Endothelial cell of umbilical vein (primary cell): ENCODE data around the gene STAG1. TPM values are rescaled to one million over a fixed set of nuclear protein-coding genes. Genes with fewer than 3 reads are reported as not detected.

ENCODE experiments used
- BruUV-seq: library from RNA; stranded (reverse); fragments of 400-500 nt; replicated peaks from 2 replicates; lab custom pipeline; 2021; lab: Mats Ljungman, UMichigan
- CTCF ChIA-PET: fragments of 300-600, 350-600 bp; sonication (Branson Sonifier 250); formaldehyde crosslinking; loops from one replicate; lab custom pipeline; 2021; ENCODE audit warnings: antibody characterized with exemption, inconsistent platforms; lab: Charles Lee
- POLR2A ChIA-PET: fragments of 300-600, 350-600 bp; sonication (Branson Sonifier 250); formaldehyde crosslinking; loops from one replicate; lab custom pipeline; 2021; ENCODE audit warnings: antibody characterized with exemption, inconsistent platforms; lab: Charles Lee
- DNase-seq: peaks from one replicate; pipeline ENCODE4 v3.0.0-alpha.2; 2011; ENCODE audit warnings: low read depth, low spot score
- FAIRE-seq: peaks from 2 replicates; lab custom pipeline; 2011; peaks lifted over from hg19 to GRCh38; lab: Jason Lieb, UNC
- H2AFZ ChIP-seq: 2 replicates; pipeline ENCODE4 v1.6.0; 2012; ENCODE audit warnings: low read depth, low read length, control low read depth, inconsistent platforms
- H3K27ac ChIP-seq: 2 replicates; pipeline ENCODE4 v1.5.1; 2011; ENCODE audit warnings: low read depth, mild to moderate bottlenecking, control low read depth, low read length, moderate library complexity; ENCODE audit not compliant: insufficient read depth
- H3K27me3 ChIP-seq, 2 experiments: 2 replicates each; pipeline versions ENCODE4 v1.6.0 to v1.6.1; 2011; ENCODE audit warnings: low read length in 2 of 2, mixed read lengths in 1 of 2; ENCODE audit not compliant: control insufficient read depth in 2 of 2, insufficient read depth in 2 of 2
- H3K36me3 ChIP-seq, 2 experiments: 2 replicates in 1 of 2; 3 replicates in 1 of 2; pipeline ENCODE4 v1.5.1; 2011; ENCODE audit warnings: low read length in 2 of 2, mild to moderate bottlenecking in 1 of 2, moderate library complexity in 1 of 2; ENCODE audit not compliant: control insufficient read depth in 2 of 2, insufficient read depth in 2 of 2; ENCODE audit errors: extremely low read depth in 1 of 2
- H3K4me1 ChIP-seq: 3 replicates; pipeline ENCODE4 v1.5.1; 2011; ENCODE audit warnings: mild to moderate bottlenecking, low read length; ENCODE audit not compliant: control insufficient read depth, insufficient read depth; ENCODE audit errors: extremely low read depth
- H3K4me2 ChIP-seq: 2 replicates; pipeline ENCODE4 v1.6.1; 2011; ENCODE audit warnings: low read length, control low read depth, mixed read lengths; ENCODE audit not compliant: insufficient read depth
- H3K4me3 ChIP-seq, 3 experiments: fragments of 200-600 bp in 1 of 3; sonication (generic), shearing (Covaris generic) in 1 of 3; replicated peaks in 1 of 3; 2 replicates each; pipeline ENCODE4 v1.5.1; 2011 to 2016; ENCODE audit warnings: control low read depth in 3 of 3, low read length in 3 of 3, mild to moderate bottlenecking in 2 of 3, inconsistent platforms in 1 of 3, low read depth in 1 of 3, moderate library complexity in 1 of 3; ENCODE audit not compliant: insufficient read depth in 1 of 3
- H3K79me2 ChIP-seq: 2 replicates; pipeline ENCODE4 v1.6.0; 2012; ENCODE audit warnings: low read length, inconsistent platforms; ENCODE audit not compliant: control insufficient read depth, insufficient read depth
- H3K9ac ChIP-seq: replicated peaks from 2 replicates; pipeline ENCODE3; 2011; ENCODE audit warnings: low read length, control low read depth; ENCODE audit not compliant: insufficient read depth; ENCODE audit errors: extremely low read depth
- H3K9me1 ChIP-seq: replicated peaks from 3 replicates; pipeline ENCODE4 v1.6.0; 2011; ENCODE audit warnings: mild to moderate bottlenecking, low read length; ENCODE audit not compliant: control insufficient read depth, insufficient read depth; ENCODE audit errors: extremely low read depth
- H3K9me3 ChIP-seq: replicated peaks from 2 replicates; pipeline ENCODE4 v1.5.1; 2012; ENCODE audit warnings: low read length, inconsistent platforms; ENCODE audit not compliant: control insufficient read depth, insufficient read depth
- H4K20me1 ChIP-seq: replicated peaks from 2 replicates; pipeline ENCODE3; 2011; ENCODE audit warnings: mild to moderate bottlenecking, low read length; ENCODE audit not compliant: control insufficient read depth, insufficient read depth; ENCODE audit errors: extremely low read depth
- EZH2 ChIP-seq: IDR thresholded peaks from 2 replicates; pipeline ENCODE4 v1.6.1; 2012; ENCODE audit warnings: borderline replicate concordance, low read depth, mild to moderate bottlenecking, moderate library complexity, low read length, inconsistent platforms; ENCODE audit not compliant: severe bottlenecking
- GATA2 ChIP-seq: IDR thresholded peaks from 2 replicates; pipeline ENCODE4 v1.7.0; 2011; ENCODE audit warnings: low read depth, mild to moderate bottlenecking, moderate library complexity, mixed read lengths, low read length; ENCODE audit not compliant: insufficient read length, insufficient read depth
- JUN ChIP-seq: IDR thresholded peaks from 2 replicates; pipeline ENCODE4 v1.6.1; 2011; ENCODE audit warnings: borderline replicate concordance, low read depth; ENCODE audit not compliant: insufficient read length, insufficient read depth
- MAX ChIP-seq: IDR thresholded peaks from 2 replicates; pipeline ENCODE4 v1.6.1; 2011; ENCODE audit not compliant: insufficient read depth, insufficient read length
- POLR2A ChIP-seq: IDR thresholded peaks from 2 replicates; pipeline ENCODE4 v1.6.1; 2012; ENCODE audit warnings: low read depth, mild to moderate bottlenecking, control low read depth, low read length
- POLR2AphosphoS5 ChIP-seq: IDR thresholded peaks from 2 replicates; pipeline ENCODE4 v1.6.1; 2012; ENCODE audit warnings: low read depth, mild to moderate bottlenecking, control low read depth, low read length, moderate library complexity; ENCODE audit not compliant: insufficient read depth
- dilution Hi-C: fragments of 300-500 bp; cut with MboI; formaldehyde crosslinking; loops from one replicate; pipeline ENCODE4 v1.15.0; 2019; ENCODE audit warnings: low sequenced_read_pairs; ENCODE audit not compliant: extremely low pct_ligation_motif_present
- intact Hi-C: fragments of 100-400 bp; cut with micrococcal nuclease; formaldehyde crosslinking; loops from one replicate; pipeline ENCODE4 v1.10.0; 2022
- polyA plus RNA-seq, 4 experiments: library from polyadenylated mRNA; depleted of rRNA in 3 of 4; stranded (reverse) in 3 of 4; unstranded in 1 of 4; fragments of >200 nt; gene quantifications; 2 replicates each; pipeline versions ENCODE4 v1.2.1 to v1.2.3, GENCODE V29; 2011 to 2012; ENCODE audit warnings: missing spikeins in 1 of 4
- total RNA-seq: library from RNA; stranded (reverse); gene quantifications from 2 replicates; pipeline ENCODE4 v1.2.3, GENCODE V29; 2021
- TF ChIP-seq, protein P1 (sequence below), 2 donors: IDR thresholded peaks; 1 replicate in 1 of 2; 2 replicates in 1 of 2; pipeline ENCODE4 v1.5.1; 2011; ENCODE audit warnings: low read length in 2 of 2, mild to moderate bottlenecking in 2 of 2, moderate library complexity in 2 of 2, control low read depth in 1 of 2, inconsistent platforms in 1 of 2, low read depth in 1 of 2; ENCODE audit not compliant: insufficient read depth in 1 of 2; ENCODE audit errors: extremely low read depth in 1 of 2

Gene STAG1
- total and polyA plus RNA-seq, 2 donors (not counting 3 experiments of a cell fraction or from before 2014, with no cell fraction given): 7.4 to 42.1 TPM

GRCh38 chr3:136745916-136746315, 6.3 kb downstream of the STAG1 start:
- Histone ChIP-seq H3K4me2 (no peak overlapping the region), H2AFZ (no peak overlapping the region), H3K4me3 (no peak overlapping the region), H3K9me3 (no peaks in the 10 kb centered on the region), H3K79me2 (peaks cover 97% of the 10 kb centered on the region), H3K36me3 (no peaks in the 10 kb centered on the region), H3K4me1 (peaks cover 17% of the 10 kb centered on the region), H4K20me1 (no peaks in the 10 kb centered on the region), H3K9ac (no peak overlapping the region), H3K9me1 (no peaks in the 10 kb centered on the region), H3K27ac (no peak overlapping the region), H3K27me3 (no peaks in the 10 kb centered on the region)
- TF ChIP-seq JUN: no peak
- TF ChIP-seq GATA2: no peak
- no peak for TF ChIP-seq POLR2A
- TF ChIP-seq, protein P1, sequence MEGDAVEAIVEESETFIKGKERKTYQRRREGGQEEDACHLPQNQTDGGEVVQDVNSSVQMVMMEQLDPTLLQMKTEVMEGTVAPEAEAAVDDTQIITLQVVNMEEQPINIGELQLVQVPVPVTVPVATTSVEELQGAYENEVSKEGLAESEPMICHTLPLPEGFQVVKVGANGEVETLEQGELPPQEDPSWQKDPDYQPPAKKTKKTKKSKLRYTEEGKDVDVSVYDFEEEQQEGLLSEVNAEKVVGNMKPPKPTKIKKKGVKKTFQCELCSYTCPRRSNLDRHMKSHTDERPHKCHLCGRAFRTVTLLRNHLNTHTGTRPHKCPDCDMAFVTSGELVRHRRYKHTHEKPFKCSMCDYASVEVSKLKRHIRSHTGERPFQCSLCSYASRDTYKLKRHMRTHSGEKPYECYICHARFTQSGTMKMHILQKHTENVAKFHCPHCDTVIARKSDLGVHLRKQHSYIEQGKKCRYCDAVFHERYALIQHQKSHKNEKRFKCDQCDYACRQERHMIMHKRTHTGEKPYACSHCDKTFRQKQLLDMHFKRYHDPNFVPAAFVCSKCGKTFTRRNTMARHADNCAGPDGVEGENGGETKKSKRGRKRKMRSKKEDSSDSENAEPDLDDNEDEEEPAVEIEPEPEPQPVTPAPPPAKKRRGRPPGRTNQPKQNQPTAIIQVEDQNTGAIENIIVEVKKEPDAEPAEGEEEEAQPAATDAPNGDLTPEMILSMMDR (IDR thresholded peaks at IDR 0.05; ENCODE audit: extremely low read depth in 1 of 2, insufficient read depth in 1 of 2, low read depth in 1 of 2, low read length in 2 of 2): no peak
- no peak for TF ChIP-seq POLR2AphosphoS5
- TF ChIP-seq EZH2: no peak
- no peak for TF ChIP-seq MAX
- dilution Hi-C loops (no loop called here), intact Hi-C loops (no loop called here)
- FAIRE-seq (no peak), DNase-seq (no peak)
- ChIA-PET CTCF (interaction anchor here (0.8 to 2.0 kb wide), 5 partner anchors 12 to 441 kb away, joined by 3 to 10 read pairs (median 6); no protein-coding TSS in a partner anchor), POLR2A (interaction anchor here (0.6 kb wide), 1 partner anchor 43 kb away, joined by 4 read pairs; no protein-coding TSS in a partner anchor)
- no TSS peak for BruUV-seq
